HG03439 (cell line): ENCODE data around the gene RASGRF1.
A peak's percentile ranks its signal among the peaks of the same experiment; 100 is the strongest.
"Not testable (repeated sequence)": the region's sequence is repeated elsewhere in the genome, so short reads cannot be mapped to it uniquely, and the experiment has no call there.

Experiments
- ATAC-seq: cut with Tn5 transposase; IDR thresholded peaks from one replicate; pipeline ENCODE4 v1.9.1; 2021; ENCODE audit warnings: mild to moderate bottlenecking, moderate library complexity; ENCODE audit not compliant: unreplicated experiment

The RASGRF1 gene

GRCh38 chr15:79009379-79009778 is 81.2 kb downstream of the RASGRF1 start:
- ATAC-seq = no peak

- ATAC-seq = no peak
Measured at GRCh38 chr15:79008659-79009058, 81.9 kb downstream of the RASGRF1 start.

GRCh38 chr15:79007066-79007465 is 83.5 kb downstream of the RASGRF1 start:
- ATAC-seq = no peak

GRCh38 chr15:79006071-79006470 is 84.5 kb downstream of the RASGRF1 start:
- no peak for ATAC-seq

GRCh38 chr15:79004336-79004735 is 86.2 kb downstream of the RASGRF1 start:
- ATAC-seq = peak; percentile 69

GRCh38 chr15:79003896-79004295 is 86.7 kb downstream of the RASGRF1 start:
- ATAC-seq = no peak

DNA sequence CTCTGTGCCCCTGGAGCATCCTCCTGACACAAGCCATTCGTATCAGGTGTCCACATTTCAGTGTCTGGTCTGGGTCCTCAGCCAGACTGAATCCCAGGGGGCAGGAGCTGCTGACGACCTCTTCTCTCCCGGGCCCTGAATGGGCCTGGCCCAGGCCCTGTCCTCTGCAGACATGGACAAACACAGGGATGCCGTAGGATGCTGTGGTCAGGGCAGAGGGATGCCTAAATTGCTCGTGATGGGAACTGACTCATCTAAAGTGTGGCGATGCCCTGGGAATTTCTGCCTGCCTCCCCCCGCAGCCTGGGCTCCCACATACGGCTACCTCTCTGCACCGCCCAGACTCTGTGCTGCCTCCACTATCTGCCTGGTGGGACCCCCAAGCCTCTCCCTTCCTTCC is 87.3 kb downstream of the RASGRF1 start:
- no peak for ATAC-seq

GRCh38 chr15:79002581-79002980 is 88.0 kb downstream of the RASGRF1 start:
- ATAC-seq = no peak

DNA sequence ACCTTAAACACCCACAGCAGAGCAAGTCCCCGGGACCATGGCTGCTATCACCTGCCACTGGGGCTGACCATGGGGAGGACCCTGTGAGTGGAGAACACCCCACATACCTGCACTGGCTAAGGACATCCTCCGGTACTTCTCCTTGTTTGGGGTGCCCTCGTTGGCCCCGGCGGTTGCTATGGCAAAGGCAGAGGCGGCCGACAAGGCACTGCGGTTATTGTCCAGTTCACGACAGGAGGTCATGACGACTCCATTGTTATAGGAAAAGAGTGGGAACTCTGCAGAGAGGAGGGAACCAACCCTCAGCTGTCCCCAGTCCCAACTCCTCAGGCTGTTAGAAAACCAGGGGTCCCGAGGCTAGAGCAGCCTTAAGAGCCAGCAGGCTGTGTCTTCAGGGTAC is 90.9 kb downstream of the RASGRF1 start:
- ATAC-seq = no peak

GRCh38 chr15:78998526-78998925 is 92.1 kb downstream of the RASGRF1 start:
- ATAC-seq = no peak

GRCh38 chr15:78997981-78998499 is 92.5 kb downstream of the RASGRF1 start:
- no peak for ATAC-seq

DNA sequence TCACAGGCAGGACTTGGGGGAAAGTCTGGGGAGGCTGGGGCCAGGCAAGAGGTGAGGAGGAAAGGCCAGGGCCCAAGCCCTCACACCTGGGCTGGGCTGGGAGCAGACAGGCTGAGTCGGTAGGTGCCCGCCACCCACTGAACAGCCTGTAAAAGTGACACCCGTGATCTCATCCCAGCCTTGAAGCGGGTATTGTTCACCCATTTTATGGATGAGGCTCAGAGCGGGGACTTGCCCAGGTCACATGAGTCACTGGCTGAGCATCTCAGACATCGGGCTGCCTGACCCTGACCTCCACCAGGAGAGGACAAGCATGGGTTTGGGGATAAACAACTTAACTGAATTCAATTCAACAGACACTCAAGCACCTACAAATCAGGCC is 93.7 kb downstream of the RASGRF1 start:
- no peak for ATAC-seq

GRCh38 chr15:78995921-78996893 is 94.4 kb downstream of the RASGRF1 start:
- ATAC-seq = no peak

DNA sequence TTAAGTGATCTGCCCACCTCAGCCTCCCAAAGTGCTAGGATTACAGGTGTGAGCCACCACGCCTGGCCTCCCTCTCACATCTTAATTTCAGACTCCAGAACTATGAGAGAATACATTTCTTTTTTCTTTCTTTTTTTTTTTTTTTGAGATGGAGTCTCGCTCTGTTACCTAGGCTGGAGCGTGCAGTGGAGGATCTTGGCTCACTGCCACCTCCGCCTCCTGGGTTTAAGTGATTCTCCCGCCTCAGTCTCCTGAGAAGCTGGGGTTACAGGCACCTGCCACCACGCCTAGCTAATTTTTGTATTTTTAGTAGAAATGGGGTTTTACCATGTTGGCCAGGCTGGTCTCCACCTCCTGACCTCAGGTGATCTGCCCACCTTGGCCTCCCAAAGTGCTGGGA is 95.4 kb downstream of the RASGRF1 start:
- ATAC-seq = not testable (repeated sequence)

DNA sequence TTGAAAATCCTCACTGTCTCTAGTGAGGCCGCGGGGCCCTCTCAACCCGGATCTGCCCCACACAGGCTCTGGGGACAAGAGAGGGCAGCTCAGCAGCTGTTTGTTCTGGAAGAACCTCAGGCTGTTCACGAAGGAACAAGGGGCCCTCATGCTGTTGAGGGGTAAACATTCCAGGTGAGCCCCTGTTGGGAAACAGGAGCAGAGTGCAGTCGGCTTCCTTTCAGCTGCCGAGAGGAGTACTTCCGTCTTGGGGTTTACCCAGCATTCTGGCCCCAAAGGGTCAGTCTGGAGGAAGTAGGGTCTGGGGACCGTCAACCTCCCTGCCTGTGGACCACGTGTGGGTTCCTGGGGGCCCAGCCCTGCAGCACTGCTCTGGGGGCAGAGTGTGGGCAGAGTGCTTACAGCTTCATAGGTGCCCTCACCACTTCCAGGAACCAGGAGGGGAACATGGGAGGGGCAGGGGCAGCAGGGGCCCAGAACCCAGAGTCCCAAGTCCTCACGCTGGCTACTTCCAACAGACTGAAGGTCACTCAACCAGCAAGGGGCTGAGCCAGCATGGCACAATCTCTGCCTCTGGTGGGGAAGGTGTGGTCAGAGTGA is 96.5 kb downstream of the RASGRF1 start:
- ATAC-seq = no peak

DNA sequence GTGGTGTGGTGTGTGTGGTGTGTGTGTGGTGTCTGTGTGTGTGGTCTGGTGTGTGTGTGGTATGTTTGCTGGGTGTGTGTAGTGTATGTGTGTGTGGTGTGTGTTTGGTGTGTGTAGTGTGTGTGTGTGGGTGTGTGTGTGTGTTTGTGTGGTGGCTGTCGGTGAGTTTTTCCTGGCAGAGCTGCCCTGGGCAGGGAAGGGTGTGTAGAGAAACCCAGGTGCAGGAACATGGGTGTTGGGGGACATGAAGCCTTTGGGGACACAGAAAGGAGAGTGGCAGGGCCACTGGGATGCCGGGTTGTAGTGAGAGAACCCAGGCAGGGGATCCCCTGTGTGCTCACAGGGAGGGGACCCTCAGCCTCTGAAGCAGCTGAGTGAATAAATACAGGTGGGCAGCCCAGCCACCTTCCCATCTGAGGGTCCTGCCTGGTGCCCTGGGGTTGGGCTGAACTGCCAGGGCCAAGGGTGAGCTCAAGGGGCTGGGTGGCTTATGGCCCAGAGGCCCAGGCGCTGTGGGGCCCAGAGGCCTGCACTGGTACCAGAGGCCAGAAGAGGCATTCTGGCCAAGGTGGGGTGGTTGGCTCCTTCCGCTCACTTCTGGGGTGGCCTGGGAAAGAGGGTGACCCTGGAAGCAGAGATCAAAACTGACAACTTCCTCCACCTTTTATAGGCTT is 97.2 kb downstream of the RASGRF1 start:
- ATAC-seq = no peak

- ATAC-seq = no peak
Measured at GRCh38 chr15:78992416-78993256, 97.9 kb downstream of the RASGRF1 start.

GRCh38 chr15:78991879-78992278 is 98.7 kb downstream of the RASGRF1 start:
- no peak for ATAC-seq

GRCh38 chr15:78991476-78991875 is 99.1 kb downstream of the RASGRF1 start:
- ATAC-seq = no peak

DNA sequence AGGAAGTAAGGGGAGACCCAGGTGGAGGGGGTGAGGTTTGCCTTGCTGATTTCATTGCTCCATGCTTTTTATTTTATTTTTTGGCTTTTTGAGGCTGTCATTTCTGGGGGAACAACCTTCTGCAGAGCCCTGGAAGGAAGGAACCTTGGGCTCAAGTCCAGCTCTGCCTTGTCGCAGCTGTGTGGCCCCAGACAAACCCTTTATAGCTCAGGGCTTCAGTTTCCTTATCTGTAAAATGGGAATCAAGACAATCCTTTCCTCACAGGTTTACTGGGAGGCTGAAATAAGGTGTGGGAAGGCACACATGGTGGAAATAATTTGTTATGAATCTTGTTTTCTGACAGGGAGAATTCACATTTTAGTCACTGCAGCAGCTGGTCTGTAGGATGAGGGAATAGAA is 100.3 kb downstream of the RASGRF1 start:
- no peak for ATAC-seq
